Measurements from ENCODE around the gene INPP5D. TPM values are rescaled to one million over a fixed set of nuclear protein-coding genes. Genes with fewer than 3 reads are reported as not detected.

The INPP5D gene
- total RNA-seq, 1 experiment from 2014 or later, result 0.74 TPM

GRCh38 chr2:233115121-233115520 is 55.0 kb downstream of the INPP5D start:
- H3K4me2 ChIP-seq, result no peak overlapping the region
- DNase-seq, result no peak
- no TSS peak for BruUV-seq (replicated peaks)
- TF ChIP-seq EZH2 (IDR thresholded peaks at IDR 0.05; ENCODE audit: low read depth) (no peak), CTCF (conservative IDR thresholded peaks at IDR 0.05) (no peak)
- H3K9me3 ChIP-seq (ENCODE audit: insufficient read depth, low read depth), result no peaks in the 10 kb centered on the region
- no peak overlapping the region for H3K4me3 ChIP-seq
- no peaks in the 10 kb centered on the region for H3K79me2 ChIP-seq (ENCODE audit: low read depth)
- no peak overlapping the region for H2AFZ ChIP-seq
- H3F3A ChIP-seq (ENCODE audit: insufficient read depth, low read depth), result 0 out of 2 replicates have a peak, but pooled peaks cover 9% of the 10 kb centered on the region
- POLR2A ChIA-PET (ENCODE audit: unreplicated experiment), result no interaction called here
- no peak overlapping the region for H3K27ac ChIP-seq
- no peaks in the 10 kb centered on the region for H3K27me3 ChIP-seq (ENCODE audit: insufficient read depth, low read depth)
- no peaks in the 10 kb centered on the region for H3K9me2 ChIP-seq (ENCODE audit: insufficient read depth)
- no peaks in the 10 kb centered on the region for H3K36me3 ChIP-seq (ENCODE audit: low read depth)
- intact Hi-C loops (cut with micrococcal nuclease; ENCODE audit: unreplicated experiment), result no loop called here
- H3K4me1 ChIP-seq (replicated peaks; ENCODE audit: insufficient read depth), result peaks cover 18% of the 10 kb centered on the region
- H4K20me1 ChIP-seq (ENCODE audit: insufficient read depth), result no peaks in the 10 kb centered on the region
- CTCF ChIA-PET, result no interaction called here

GRCh38 chr2:233115741-233116140 is 55.6 kb downstream of the INPP5D start:
- intact Hi-C loops (cut with micrococcal nuclease; ENCODE audit: unreplicated experiment), result no loop called here
- POLR2A ChIA-PET (ENCODE audit: unreplicated experiment), result no interaction called here
- CTCF ChIA-PET, result interaction anchor here (0.6 kb wide), 1 partner anchor 69 kb away, joined by 3 read pairs; no protein-coding TSS in a partner anchor
- H3F3A ChIP-seq (ENCODE audit: insufficient read depth, low read depth), result 0 out of 2 replicates have a peak, but pooled peaks cover 14% of the 10 kb centered on the region
- DNase-seq, result no peak
- H3K27me3 ChIP-seq (ENCODE audit: insufficient read depth, low read depth), result no peaks in the 10 kb centered on the region
- H2AFZ ChIP-seq, result no peak overlapping the region
- no TSS peak for BruUV-seq (replicated peaks)
- H3K9me2 ChIP-seq (ENCODE audit: insufficient read depth), result no peaks in the 10 kb centered on the region
- H3K27ac ChIP-seq, result no peak overlapping the region
- no peaks in the 10 kb centered on the region for H3K9me3 ChIP-seq (ENCODE audit: insufficient read depth, low read depth)
- TF ChIP-seq CTCF (conservative IDR thresholded peaks at IDR 0.05), result no peak
- no peaks in the 10 kb centered on the region for H3K79me2 ChIP-seq (ENCODE audit: low read depth)
- no peaks in the 10 kb centered on the region for H3K36me3 ChIP-seq (ENCODE audit: low read depth)
- H3K4me1 ChIP-seq (replicated peaks; ENCODE audit: insufficient read depth), result peaks cover 24% of the 10 kb centered on the region
- H3K4me2 ChIP-seq, result no peak overlapping the region
- no peak overlapping the region for H3K4me3 ChIP-seq
- no peaks in the 10 kb centered on the region for H4K20me1 ChIP-seq (ENCODE audit: insufficient read depth)

- BruUV-seq (replicated peaks), result no TSS peak
- H3F3A ChIP-seq (ENCODE audit: insufficient read depth, low read depth), result peaks cover 25% of the 10 kb centered on the region; the same call in 1 of the 2 replicates
- ChIA-PET POLR2A (ENCODE audit: unreplicated experiment) (no interaction called here), CTCF (no interaction called here)
- no peak overlapping the region for H3K4me2 ChIP-seq
- intact Hi-C loops (cut with micrococcal nuclease; ENCODE audit: unreplicated experiment), result no loop called here
- no peaks in the 10 kb centered on the region for H3K79me2 ChIP-seq (ENCODE audit: low read depth)
- no peaks in the 10 kb centered on the region for H3K27me3 ChIP-seq (ENCODE audit: insufficient read depth, low read depth)
- no peaks in the 10 kb centered on the region for H3K9me3 ChIP-seq (ENCODE audit: insufficient read depth, low read depth)
- no peak overlapping the region for H3K27ac ChIP-seq
- no peaks in the 10 kb centered on the region for H3K9me2 ChIP-seq (ENCODE audit: insufficient read depth)
- no peak overlapping the region for H3K4me3 ChIP-seq
- H4K20me1 ChIP-seq (ENCODE audit: insufficient read depth), result no peaks in the 10 kb centered on the region
- H3K36me3 ChIP-seq (ENCODE audit: low read depth), result no peaks in the 10 kb centered on the region
- no peak for DNase-seq
- H3K4me1 ChIP-seq (replicated peaks; ENCODE audit: insufficient read depth), result peaks cover 36% of the 10 kb centered on the region
- H2AFZ ChIP-seq, result no peak overlapping the region
- TF ChIP-seq CTCF (conservative IDR thresholded peaks at IDR 0.05) (no peak), EZH2 (IDR thresholded peaks at IDR 0.05; ENCODE audit: low read depth) (no peak)
These were observed 56.8 kb downstream of the INPP5D start for GRCh38 chr2:233116946-233117345.

Measured in PC-9 (cell line).